Stomach smooth muscle (tissue), 2 donors: ENCODE measurements around the gene PPA1.
A peak's percentile ranks its signal among the peaks of the same experiment; 100 is the strongest.
"Not testable (repeated sequence)": the region's sequence is repeated elsewhere in the genome, so short reads cannot be mapped to it uniquely, and the experiment has no call there.

Source experiments
- H3K27ac ChIP-seq: one replicate; pipeline ENCODE4 v1.7.0; 2013; ENCODE audit warnings: mild to moderate bottlenecking, low read length, inconsistent platforms
- H3K27me3 ChIP-seq, 2 donors: one replicate each; pipeline ENCODE4 v1.7.0; 2013; ENCODE audit warnings: low read length in 2 of 2; ENCODE audit not compliant: insufficient read depth in 2 of 2, control insufficient read depth in 1 of 2
- H3K36me3 ChIP-seq, 2 donors: one replicate each; pipeline ENCODE4 v1.7.0; 2013; ENCODE audit warnings: low read length in 2 of 2; ENCODE audit not compliant: control insufficient read depth in 2 of 2, insufficient read depth in 2 of 2
- H3K4me1 ChIP-seq: one replicate; pipeline ENCODE4 v1.7.0; 2013; ENCODE audit warnings: low read length; ENCODE audit not compliant: control insufficient read depth, insufficient read depth
- H3K4me3 ChIP-seq, 2 donors: one replicate each; pipeline ENCODE4 v1.7.0; 2013; ENCODE audit warnings: low read length in 2 of 2
- H3K9ac ChIP-seq, 2 donors: one replicate each; pipeline ENCODE4 v1.7.0; 2013; ENCODE audit warnings: low read length in 2 of 2, mild to moderate bottlenecking in 1 of 2
- H3K9me3 ChIP-seq, 2 donors: one replicate each; pipeline ENCODE4 v1.7.0; 2013; ENCODE audit warnings: low read length in 2 of 2; ENCODE audit not compliant: control insufficient read depth in 2 of 2
- donor health status: healthy.
- donor health status: Pancreatic carcinoma.

Gene PPA1

GRCh38 chr10:70169011-70169410, 64.2 kb downstream of the PPA1 start:
- H3K4me1 ChIP-seq = peaks cover 9% of the 10 kb centered on the region
- H3K27ac ChIP-seq = no peak overlapping the region
- peak overlapping the region; percentile 91 to 95 for H3K4me3 ChIP-seq
- no peaks in the 10 kb centered on the region for H3K9me3 ChIP-seq
- H3K27me3 ChIP-seq = no peaks in the 10 kb centered on the region
- H3K36me3 ChIP-seq = peaks cover 0 to 4% of the 10 kb centered on the region in 2 donors
- peak overlapping the region; percentile 92 to 95 for H3K9ac ChIP-seq

GRCh38 chr10:70167246-70167645, 66.0 kb downstream of the PPA1 start:
- Histone ChIP-seq H3K36me3 (peaks cover 0 to 4% of the 10 kb centered on the region in 2 donors), H3K27ac (no peak overlapping the region), H3K4me3 (no peak overlapping the region), H3K9me3 (no peaks in the 10 kb centered on the region), H3K4me1 (peaks cover 14% of the 10 kb centered on the region), H3K27me3 (no peaks in the 10 kb centered on the region), H3K9ac (no peak overlapping the region)

- Histone ChIP-seq H3K4me1 (peaks cover 14% of the 10 kb centered on the region), H3K27ac (no peak overlapping the region), H3K4me3 (no peak overlapping the region), H3K27me3 (no peaks in the 10 kb centered on the region), H3K9me3 (no peaks in the 10 kb centered on the region), H3K36me3 (peaks cover 0 to 4% of the 10 kb centered on the region in 2 donors), H3K9ac (no peak overlapping the region)
Observed at GRCh38 chr10:70166394-70166793, 66.8 kb downstream of the PPA1 start.

- Histone ChIP-seq H3K27ac (no peak overlapping the region), H3K9me3 (no peaks in the 10 kb centered on the region), H3K27me3 (no peaks in the 10 kb centered on the region), H3K4me1 (peaks cover 7% of the 10 kb centered on the region), H3K9ac (no peak overlapping the region), H3K4me3 (no peak overlapping the region), H3K36me3 (peaks cover 7 to 8% of the 10 kb centered on the region in 2 donors)
Observed at GRCh38 chr10:70164163-70164562, 69.1 kb downstream of the PPA1 start.

GRCh38 chr10:70163448-70163847, 69.8 kb downstream of the PPA1 start:
- no peak overlapping the region for H3K4me3 ChIP-seq
- H3K4me1 ChIP-seq = peaks cover 5% of the 10 kb centered on the region
- H3K36me3 ChIP-seq = peaks cover 7 to 8% of the 10 kb centered on the region in 2 donors
- H3K27ac ChIP-seq = no peak overlapping the region
- H3K9ac ChIP-seq = no peak overlapping the region
- no peaks in the 10 kb centered on the region for H3K9me3 ChIP-seq
- no peaks in the 10 kb centered on the region for H3K27me3 ChIP-seq

- H3K36me3 ChIP-seq = peaks cover 7 to 9% of the 10 kb centered on the region in 2 donors
- H3K9me3 ChIP-seq = no peaks in the 10 kb centered on the region
- no peak overlapping the region for H3K27ac ChIP-seq
- no peak overlapping the region for H3K4me3 ChIP-seq
- no peaks in the 10 kb centered on the region for H3K27me3 ChIP-seq
- no peak overlapping the region for H3K9ac ChIP-seq
- peaks cover 5% of the 10 kb centered on the region for H3K4me1 ChIP-seq
Observed at GRCh38 chr10:70162892-70163201, 70.4 kb downstream of the PPA1 start.

GRCh38 chr10:70162151-70162891, 70.9 kb downstream of the PPA1 start:
- H3K4me1 ChIP-seq = peaks cover 5% of the 10 kb centered on the region
- no peak overlapping the region for H3K27ac ChIP-seq
- no peaks in the 10 kb centered on the region for H3K9me3 ChIP-seq
- H3K36me3 ChIP-seq = peaks cover 7 to 9% of the 10 kb centered on the region in 2 donors
- H3K27me3 ChIP-seq = no peaks in the 10 kb centered on the region
- no peak overlapping the region for H3K9ac ChIP-seq
- no peak overlapping the region for H3K4me3 ChIP-seq

GRCh38 chr10:70160798-70161197, 72.4 kb downstream of the PPA1 start:
- Histone ChIP-seq H3K36me3 (peaks cover 17 to 19% of the 10 kb centered on the region in 2 donors), H3K9me3 (no peaks in the 10 kb centered on the region), H3K27me3 (no peaks in the 10 kb centered on the region), H3K27ac (no peak overlapping the region), H3K4me1 (peaks cover 5% of the 10 kb centered on the region), H3K9ac (no peak overlapping the region), H3K4me3 (no peak overlapping the region)

GRCh38 chr10:70159366-70159765, 73.9 kb downstream of the PPA1 start:
- not testable (repeated sequence) for H3K9me3 ChIP-seq, H3K4me1 ChIP-seq, H3K27me3 ChIP-seq, H3K27ac ChIP-seq, H3K4me3 ChIP-seq, H3K9ac ChIP-seq
- peaks cover 30% of the 10 kb centered on the region in 2 donors for H3K36me3 ChIP-seq

GRCh38 chr10:70158113-70158512, 75.1 kb downstream of the PPA1 start:
- Histone ChIP-seq H3K9me3 (no peaks in the 10 kb centered on the region), H3K4me3 (no peak overlapping the region), H3K27me3 (no peaks in the 10 kb centered on the region), H3K9ac (no peak overlapping the region), H3K36me3 (peaks cover 32 to 37% of the 10 kb centered on the region in 2 donors), H3K4me1 (peaks cover 5% of the 10 kb centered on the region), H3K27ac (no peak overlapping the region)

- no peaks in the 10 kb centered on the region for H3K27me3 ChIP-seq
- H3K4me3 ChIP-seq = no peak overlapping the region
- H3K36me3 ChIP-seq = peaks cover 45% of the 10 kb centered on the region in 2 donors
- no peak overlapping the region for H3K9ac ChIP-seq
- H3K9me3 ChIP-seq = no peaks in the 10 kb centered on the region
- H3K27ac ChIP-seq = no peak overlapping the region
- H3K4me1 ChIP-seq = no peaks in the 10 kb centered on the region
Observed at GRCh38 chr10:70155255-70155838, 77.9 kb downstream of the PPA1 start.
